Astrocyte (in vitro differentiated cells and primary cell): ENCODE measurements around the gene ARSG. TPM values are rescaled to one million over a fixed set of nuclear protein-coding genes. Genes with fewer than 3 reads are reported as not detected.

Source experiments
- DNase-seq: peaks from one replicate; pipeline ENCODE4 v3.0.0-alpha.2; 2010; ENCODE audit warnings: low read depth
- FAIRE-seq: peaks from 2 replicates; lab custom pipeline; 2011; peaks lifted over from hg19 to GRCh38; lab: Jason Lieb, UNC
- H2AFZ ChIP-seq: 2 replicates; pipeline ENCODE4 v1.6.0; 2012; ENCODE audit warnings: low read depth, low read length, inconsistent platforms
- H3K27ac ChIP-seq: 2 replicates; pipeline ENCODE4 v1.5.1; 2011; ENCODE audit warnings: low read depth, low read length, inconsistent platforms
- H3K27me3 ChIP-seq: 2 replicates; pipeline ENCODE4 v1.6.0; 2011; ENCODE audit warnings: low read length, inconsistent platforms; ENCODE audit not compliant: insufficient read depth
- H3K36me3 ChIP-seq: 2 replicates; pipeline ENCODE4 v1.5.1; 2011; ENCODE audit warnings: low read length, inconsistent platforms; ENCODE audit not compliant: insufficient read depth
- H3K4me1 ChIP-seq: 2 replicates; pipeline ENCODE4 v1.5.1; 2011; ENCODE audit warnings: low read length, inconsistent platforms; ENCODE audit not compliant: insufficient read depth
- H3K4me2 ChIP-seq: 2 replicates; pipeline ENCODE4 v1.6.0; 2012; ENCODE audit warnings: low read length, inconsistent platforms
- H3K4me3 ChIP-seq: 2 replicates; pipeline ENCODE4 v1.5.1; 2011; ENCODE audit warnings: low read depth, mild to moderate bottlenecking, low read length, inconsistent platforms; ENCODE audit not compliant: insufficient read depth
- H3K79me2 ChIP-seq: 2 replicates; pipeline ENCODE4 v1.6.0; 2012; ENCODE audit warnings: mild to moderate bottlenecking, low read length, inconsistent platforms; ENCODE audit not compliant: insufficient read depth
- H3K9ac ChIP-seq: 2 replicates; pipeline ENCODE4 v1.6.0; 2012; ENCODE audit warnings: mild to moderate bottlenecking, low read length, inconsistent platforms
- H3K9me3 ChIP-seq: 2 replicates; pipeline ENCODE4 v1.5.1; 2012; ENCODE audit warnings: low read depth, mild to moderate bottlenecking, low read length, inconsistent platforms; ENCODE audit not compliant: insufficient read depth
- H4K20me1 ChIP-seq: 2 replicates; pipeline ENCODE4 v1.6.0; 2012; ENCODE audit warnings: low read length, inconsistent platforms; ENCODE audit not compliant: insufficient read depth
- H3K27ac Mint-ChIP-seq: one replicate; pipeline ENCODE4 v1.8.0; 2021; ENCODE audit warnings: mild to moderate bottlenecking, mixed read lengths; ENCODE audit not compliant: unreplicated experiment
- H3K27me3 Mint-ChIP-seq: one replicate; pipeline ENCODE4 v1.8.0; 2021; ENCODE audit warnings: low read depth, mixed read lengths; ENCODE audit not compliant: unreplicated experiment
- H3K36me3 Mint-ChIP-seq: one replicate; pipeline ENCODE4 v1.8.0; 2021; ENCODE audit warnings: low read depth, mixed read lengths; ENCODE audit not compliant: unreplicated experiment
- H3K4me1 Mint-ChIP-seq: one replicate; pipeline ENCODE4 v1.8.0; 2021; ENCODE audit warnings: low read depth, mixed read lengths; ENCODE audit not compliant: unreplicated experiment
- H3K4me3 Mint-ChIP-seq: one replicate; pipeline ENCODE4 v1.8.0; 2021; ENCODE audit warnings: mild to moderate bottlenecking, moderate library complexity, mixed read lengths; ENCODE audit not compliant: unreplicated experiment
- H3K9me3 Mint-ChIP-seq: one replicate; pipeline ENCODE4 v1.8.0; 2021; ENCODE audit warnings: mild to moderate bottlenecking, mixed read lengths; ENCODE audit not compliant: unreplicated experiment
- EZH2 ChIP-seq: IDR thresholded peaks from 2 replicates; pipeline ENCODE4 v1.6.1; 2012; ENCODE audit warnings: mild to moderate bottlenecking, low read length, inconsistent platforms; ENCODE audit not compliant: insufficient read depth
- total RNA-seq: library from RNA; stranded (reverse); gene quantifications from 2 replicates; pipeline ENCODE4 v1.2.1, GENCODE V29; 2021
- TF ChIP-seq, protein P1 (sequence below): IDR thresholded peaks from 2 replicates; pipeline ENCODE4 v1.5.1; 2011; ENCODE audit warnings: low read depth, mild to moderate bottlenecking, inconsistent platforms, low read length, moderate library complexity; ENCODE audit not compliant: insufficient read depth

ARSG gene
- total RNA-seq, 1 donor from 2014 or later, result 2.6 TPM

- DNase-seq (no peak), FAIRE-seq (no peak)
- TF ChIP-seq EZH2, result no peak
- TF ChIP-seq, protein P1, sequence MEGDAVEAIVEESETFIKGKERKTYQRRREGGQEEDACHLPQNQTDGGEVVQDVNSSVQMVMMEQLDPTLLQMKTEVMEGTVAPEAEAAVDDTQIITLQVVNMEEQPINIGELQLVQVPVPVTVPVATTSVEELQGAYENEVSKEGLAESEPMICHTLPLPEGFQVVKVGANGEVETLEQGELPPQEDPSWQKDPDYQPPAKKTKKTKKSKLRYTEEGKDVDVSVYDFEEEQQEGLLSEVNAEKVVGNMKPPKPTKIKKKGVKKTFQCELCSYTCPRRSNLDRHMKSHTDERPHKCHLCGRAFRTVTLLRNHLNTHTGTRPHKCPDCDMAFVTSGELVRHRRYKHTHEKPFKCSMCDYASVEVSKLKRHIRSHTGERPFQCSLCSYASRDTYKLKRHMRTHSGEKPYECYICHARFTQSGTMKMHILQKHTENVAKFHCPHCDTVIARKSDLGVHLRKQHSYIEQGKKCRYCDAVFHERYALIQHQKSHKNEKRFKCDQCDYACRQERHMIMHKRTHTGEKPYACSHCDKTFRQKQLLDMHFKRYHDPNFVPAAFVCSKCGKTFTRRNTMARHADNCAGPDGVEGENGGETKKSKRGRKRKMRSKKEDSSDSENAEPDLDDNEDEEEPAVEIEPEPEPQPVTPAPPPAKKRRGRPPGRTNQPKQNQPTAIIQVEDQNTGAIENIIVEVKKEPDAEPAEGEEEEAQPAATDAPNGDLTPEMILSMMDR, result no peak
- Histone ChIP-seq H3K36me3 (no peaks in the 10 kb centered on the region), H2AFZ (no peak overlapping the region), H3K27me3 (peaks cover 14% of the 10 kb centered on the region), H3K4me2 (no peak overlapping the region), H3K4me3 (no peak overlapping the region), H3K4me1 (peaks cover 6% of the 10 kb centered on the region), H4K20me1 (peaks cover 8% of the 10 kb centered on the region), H3K27ac (no peak overlapping the region), H3K9me3 (no peaks in the 10 kb centered on the region), H3K9ac (no peak overlapping the region), H3K79me2 (no peaks in the 10 kb centered on the region)
- no peaks in the 10 kb centered on the region for H3K36me3 Mint-ChIP-seq
- H3K27ac Mint-ChIP-seq, result no peak overlapping the region
- H3K4me3 Mint-ChIP-seq, result no peak overlapping the region
- no peaks in the 10 kb centered on the region for H3K9me3 Mint-ChIP-seq
- H3K4me1 Mint-ChIP-seq, result peaks cover 5% of the 10 kb centered on the region
- H3K27me3 Mint-ChIP-seq, result peaks cover 37% of the 10 kb centered on the region
Observed at GRCh38 chr17:68288375-68288774, 2.9 kb upstream of the ARSG start.

DNA sequence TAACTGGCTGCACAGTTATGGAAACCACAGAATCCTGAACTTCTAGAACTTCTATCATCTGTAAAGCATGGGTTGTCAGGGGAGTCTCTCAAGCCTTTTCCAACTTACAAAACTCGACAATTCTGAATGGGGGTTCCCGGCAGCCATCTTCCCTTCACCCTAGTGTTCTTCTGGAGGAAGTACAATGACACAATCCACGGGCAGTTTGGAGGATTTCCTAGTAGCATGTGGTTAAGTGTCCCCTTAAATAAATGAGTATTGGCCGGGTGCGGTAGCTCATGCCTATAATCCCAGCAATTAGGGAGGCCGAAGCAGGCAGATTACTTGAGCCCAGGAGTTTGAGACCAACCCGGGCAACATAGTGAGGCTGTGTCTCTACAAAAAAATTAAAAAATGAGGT lies 2.5 kb upstream of the ARSG start:
- Histone ChIP-seq H3K27ac (no peak overlapping the region), H3K4me1 (peaks cover 6% of the 10 kb centered on the region), H3K36me3 (no peaks in the 10 kb centered on the region), H3K4me2 (no peak overlapping the region), H3K9me3 (no peaks in the 10 kb centered on the region), H2AFZ (no peak overlapping the region), H3K27me3 (peaks cover 14% of the 10 kb centered on the region), H3K79me2 (no peaks in the 10 kb centered on the region), H4K20me1 (peaks cover 8% of the 10 kb centered on the region), H3K9ac (no peak overlapping the region), H3K4me3 (no peak overlapping the region)
- no peaks in the 10 kb centered on the region for H3K36me3 Mint-ChIP-seq
- H3K4me1 Mint-ChIP-seq, result peaks cover 5% of the 10 kb centered on the region
- no peak for TF ChIP-seq EZH2
- TF ChIP-seq, protein P1, result no peak
- no peak overlapping the region for H3K27ac Mint-ChIP-seq
- H3K9me3 Mint-ChIP-seq, result no peaks in the 10 kb centered on the region
- peaks cover 38% of the 10 kb centered on the region for H3K27me3 Mint-ChIP-seq
- FAIRE-seq (no peak), DNase-seq (no peak)
- no peak overlapping the region for H3K4me3 Mint-ChIP-seq

DNA sequence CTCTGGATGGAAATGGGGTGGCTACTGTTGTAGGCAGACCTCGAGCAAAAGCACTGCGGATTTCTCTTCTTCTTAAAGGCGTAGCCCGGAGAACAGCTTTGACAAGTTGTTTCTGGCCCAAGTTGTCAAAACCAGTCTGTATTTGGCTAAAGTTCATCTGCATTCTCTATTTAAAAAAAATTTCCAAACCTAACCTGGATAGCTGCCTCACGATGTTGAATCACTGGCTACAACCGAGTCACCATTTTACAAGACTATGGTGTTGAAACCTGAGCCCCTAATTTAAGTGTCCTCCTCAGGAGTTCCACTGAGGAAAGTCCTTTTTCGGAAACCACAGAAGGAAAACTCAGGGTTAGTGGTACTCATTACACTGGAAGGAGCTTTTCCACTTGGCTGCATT lies 1.8 kb upstream of the ARSG start:
- TF ChIP-seq EZH2, result no peak
- TF ChIP-seq, protein P1, result no peak
- Histone ChIP-seq H3K4me1 (peaks cover 6% of the 10 kb centered on the region), H3K9me3 (no peaks in the 10 kb centered on the region), H3K27me3 (peaks cover 14% of the 10 kb centered on the region), H3K27ac (no peak overlapping the region), H3K9ac (no peak overlapping the region), H3K36me3 (no peaks in the 10 kb centered on the region), H4K20me1 (peaks cover 8% of the 10 kb centered on the region), H3K4me2 (peak overlapping the region; percentile 97), H3K4me3 (no peak overlapping the region), H2AFZ (no peak overlapping the region), H3K79me2 (no peaks in the 10 kb centered on the region)
- Mint-ChIP-seq H3K4me1 (peaks cover 5% of the 10 kb centered on the region), H3K36me3 (no peaks in the 10 kb centered on the region), H3K9me3 (no peaks in the 10 kb centered on the region), H3K27ac (no peak overlapping the region), H3K27me3 (peaks cover 43% of the 10 kb centered on the region), H3K4me3 (no peak overlapping the region)
- no peak for DNase-seq
- no peak for FAIRE-seq
